HK-2 (cell line): ENCODE results near the gene ATE1.

Experiments
- DNase-seq: peaks from one replicate; pipeline ENCODE4 v3.0.0-alpha.2; 2018; ENCODE audit not compliant: unreplicated experiment

Gene ATE1

DNA sequence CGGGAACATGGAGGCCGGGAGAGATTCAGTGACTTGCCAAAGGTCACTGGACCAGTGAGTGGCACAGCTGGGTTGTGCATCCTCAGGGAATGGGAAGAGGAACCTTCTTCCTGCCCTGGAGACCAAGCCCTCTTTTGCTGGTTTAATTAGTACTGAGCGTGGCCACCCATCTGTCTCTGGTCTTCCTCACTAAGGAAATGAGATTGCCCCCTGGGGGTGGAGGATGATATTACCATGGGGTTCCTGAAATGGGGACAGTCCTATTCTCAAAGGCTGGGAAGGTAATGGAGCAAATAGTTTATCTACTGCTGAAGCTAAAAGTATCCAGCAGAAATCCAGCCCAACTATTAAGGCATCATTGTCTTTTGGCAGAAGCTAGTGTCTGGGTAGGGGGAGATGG, 231.0 kb downstream of the ATE1 start:
- DNase-seq = peak; percentile 30

GRCh38 chr10:121695731-121696464, 231.9 kb downstream of the ATE1 start:
- DNase-seq = no peak

GRCh38 chr10:121694966-121695643, 232.7 kb downstream of the ATE1 start:
- DNase-seq = no peak

- no peak for DNase-seq
Measured at GRCh38 chr10:121694327-121694965, 233.4 kb downstream of the ATE1 start.

DNA sequence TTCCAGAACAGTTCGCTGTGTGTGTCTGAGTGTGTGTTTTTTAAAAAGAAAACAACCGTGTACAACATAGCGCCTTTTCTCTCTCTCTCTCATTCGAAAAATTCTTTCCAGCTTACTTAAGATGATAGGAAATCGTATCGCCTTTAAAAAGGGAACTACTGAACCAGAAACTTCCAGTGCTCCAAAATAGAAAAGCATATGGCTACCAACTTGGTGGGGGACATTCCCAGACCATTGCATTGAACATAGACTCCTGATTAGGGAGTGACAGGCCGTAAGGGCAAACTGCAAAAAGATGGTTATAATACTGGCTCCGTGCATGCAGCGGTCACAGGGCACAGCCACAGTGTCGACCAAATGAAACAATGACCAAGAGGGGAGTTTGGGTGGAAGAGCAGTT, 235.2 kb downstream of the ATE1 start:
- DNase-seq = no peak

GRCh38 chr10:121690970-121691369, 236.9 kb downstream of the ATE1 start:
- DNase-seq = no peak
